ENCODE measurements around the gene CEACAM7.

CEACAM7 gene

GRCh38 chr19:41706741-41707501 is 18.9 kb upstream of the CEACAM7 start:
- H2AFZ ChIP-seq (ENCODE audit: low read depth, low read length): no peak overlapping the region
- DNase-seq (peak; percentile 53), ATAC-seq (ENCODE audit: insufficient read depth, low read depth) (peak; percentile 84)
- no peak overlapping the region for H3K4me3 ChIP-seq (ENCODE audit: low read depth in 1 of 2, low read length in 2 of 2)
- peaks cover 10% of the 10 kb centered on the region for H3K27me3 ChIP-seq (ENCODE audit: insufficient read depth, low read length, poor library complexity)
- no peaks in the 10 kb centered on the region for H3K9me3 ChIP-seq (ENCODE audit: insufficient read depth, low read length, severe bottlenecking)
- no peak overlapping the region for H3K9ac ChIP-seq (ENCODE audit: low read depth, low read length)
- TF ChIP-seq CTCF (IDR thresholded peaks at IDR 0.05; ENCODE audit: borderline replicate concordance, extremely low read depth, low read length, poor library complexity, severe bottlenecking) (peak; percentile 76), EZH2 (IDR thresholded peaks at IDR 0.05; ENCODE audit: borderline replicate concordance, low read depth, low read length, severe bottlenecking) (no peak)
- no peak overlapping the region for H3K4me2 ChIP-seq (ENCODE audit: insufficient read depth, low read length)
- H3K27ac ChIP-seq (ENCODE audit: low read length): no peak overlapping the region
- no peaks in the 10 kb centered on the region for H3K79me2 ChIP-seq (ENCODE audit: insufficient read depth, low read length)
- no peaks in the 10 kb centered on the region for H3K4me1 ChIP-seq (ENCODE audit: insufficient read depth, low read length)
- peaks cover 14% of the 10 kb centered on the region; the same call in 1 of the 2 replicates for H4K20me1 ChIP-seq (ENCODE audit: insufficient read depth, low read length)
- H3K36me3 ChIP-seq (ENCODE audit: insufficient read depth, low read length): no peaks in the 10 kb centered on the region

DNA sequence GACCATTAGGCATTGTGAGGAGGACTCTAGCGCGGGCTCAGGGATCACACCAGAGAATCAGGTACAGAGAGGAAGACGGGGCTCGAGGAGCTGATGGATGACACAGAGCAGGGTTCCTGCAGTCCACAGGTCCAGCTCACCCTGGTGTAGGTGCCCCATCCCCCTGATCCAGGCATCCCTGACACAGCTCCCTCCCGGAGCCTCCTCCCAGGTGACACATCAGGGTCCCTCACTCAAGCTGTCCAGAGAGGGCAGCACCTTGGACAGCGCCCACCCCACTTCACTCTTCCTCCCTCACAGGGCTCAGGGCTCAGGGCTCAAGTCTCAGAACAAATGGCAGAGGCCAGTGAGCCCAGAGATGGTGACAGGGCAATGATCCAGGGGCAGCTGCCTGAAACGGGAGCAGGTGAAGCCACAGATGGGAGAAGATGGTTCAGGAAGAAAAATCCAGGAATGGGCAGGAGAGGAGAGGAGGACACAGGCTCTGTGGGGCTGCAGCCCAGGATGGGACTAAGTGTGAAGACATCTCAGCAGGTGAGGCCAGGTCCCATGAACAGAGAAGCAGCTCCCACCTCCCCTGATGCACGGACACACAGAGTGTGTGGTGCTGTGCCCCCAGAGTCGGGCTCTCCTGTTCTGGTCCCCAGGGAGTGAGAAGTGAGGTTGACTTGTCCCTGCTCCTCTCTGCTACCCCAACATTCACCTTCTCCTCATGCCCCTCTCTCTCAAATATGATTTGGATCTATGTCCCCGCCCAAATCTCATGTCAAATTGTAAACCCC is 17.5 kb upstream of the CEACAM7 start:
- no peak overlapping the region for H3K4me3 ChIP-seq (ENCODE audit: low read depth in 1 of 2, low read length in 2 of 2)
- DNase-seq (peak; percentile 55), ATAC-seq (ENCODE audit: insufficient read depth, low read depth) (peak; percentile 81)
- peaks cover 4% of the 10 kb centered on the region for H3K27me3 ChIP-seq (ENCODE audit: insufficient read depth, low read length, poor library complexity)
- H3K9me3 ChIP-seq (ENCODE audit: insufficient read depth, low read length, severe bottlenecking): no peaks in the 10 kb centered on the region
- no peak overlapping the region for H3K27ac ChIP-seq (ENCODE audit: low read length)
- TF ChIP-seq EZH2 (IDR thresholded peaks at IDR 0.05; ENCODE audit: borderline replicate concordance, low read depth, low read length, severe bottlenecking) (no peak), CTCF (IDR thresholded peaks at IDR 0.05; ENCODE audit: borderline replicate concordance, extremely low read depth, low read length, poor library complexity, severe bottlenecking) (peak; percentile 5)
- H3K4me1 ChIP-seq (ENCODE audit: insufficient read depth, low read length): no peaks in the 10 kb centered on the region
- H3K4me2 ChIP-seq (ENCODE audit: insufficient read depth, low read length): no peak overlapping the region
- no peak overlapping the region for H3K9ac ChIP-seq (ENCODE audit: low read depth, low read length)
- H3K79me2 ChIP-seq (ENCODE audit: insufficient read depth, low read length): no peaks in the 10 kb centered on the region
- no peaks in the 10 kb centered on the region for H3K36me3 ChIP-seq (ENCODE audit: insufficient read depth, low read length)
- no peak overlapping the region for H2AFZ ChIP-seq (ENCODE audit: low read depth, low read length)
- H4K20me1 ChIP-seq (ENCODE audit: insufficient read depth, low read length): peaks cover 14% of the 10 kb centered on the region

- Histone ChIP-seq H3K9me3 (ENCODE audit: insufficient read depth, low read length, severe bottlenecking) (no peaks in the 10 kb centered on the region), H3K36me3 (ENCODE audit: insufficient read depth, low read length) (no peaks in the 10 kb centered on the region), H3K4me3 (ENCODE audit: low read depth in 1 of 2, low read length in 2 of 2) (no peak overlapping the region), H3K4me2 (ENCODE audit: insufficient read depth, low read length) (no peak overlapping the region), H3K9ac (ENCODE audit: low read depth, low read length) (no peak overlapping the region), H4K20me1 (ENCODE audit: insufficient read depth, low read length) (peaks cover 14% of the 10 kb centered on the region), H3K79me2 (ENCODE audit: insufficient read depth, low read length) (no peaks in the 10 kb centered on the region), H3K27ac (ENCODE audit: low read length) (no peak overlapping the region), H3K4me1 (ENCODE audit: insufficient read depth, low read length) (no peaks in the 10 kb centered on the region), H3K27me3 (ENCODE audit: insufficient read depth, low read length, poor library complexity) (peaks cover 4% of the 10 kb centered on the region), H2AFZ (ENCODE audit: low read depth, low read length) (no peak overlapping the region)
- DNase-seq (no peak), ATAC-seq (ENCODE audit: insufficient read depth, low read depth) (no peak)
- TF ChIP-seq EZH2 (IDR thresholded peaks at IDR 0.05; ENCODE audit: borderline replicate concordance, low read depth, low read length, severe bottlenecking) (no peak), CTCF (IDR thresholded peaks at IDR 0.05; ENCODE audit: borderline replicate concordance, extremely low read depth, low read length, poor library complexity, severe bottlenecking) (no peak)
These were observed 15.7 kb upstream of the CEACAM7 start for GRCh38 chr19:41703602-41704293.

All from DND-41 (cell line).